HG02678 (cell line): ENCODE data around the gene POMP.
"Not testable (repeated sequence)": the region's sequence is repeated elsewhere in the genome, so short reads cannot be mapped to it uniquely, and the experiment has no call there.

Experiments used
- ATAC-seq: cut with Tn5 transposase; IDR thresholded peaks from one replicate; pipeline ENCODE4 v1.9.1; 2021; ENCODE audit warnings: mild to moderate bottlenecking, moderate library complexity; ENCODE audit not compliant: unreplicated experiment

POMP gene

DNA sequence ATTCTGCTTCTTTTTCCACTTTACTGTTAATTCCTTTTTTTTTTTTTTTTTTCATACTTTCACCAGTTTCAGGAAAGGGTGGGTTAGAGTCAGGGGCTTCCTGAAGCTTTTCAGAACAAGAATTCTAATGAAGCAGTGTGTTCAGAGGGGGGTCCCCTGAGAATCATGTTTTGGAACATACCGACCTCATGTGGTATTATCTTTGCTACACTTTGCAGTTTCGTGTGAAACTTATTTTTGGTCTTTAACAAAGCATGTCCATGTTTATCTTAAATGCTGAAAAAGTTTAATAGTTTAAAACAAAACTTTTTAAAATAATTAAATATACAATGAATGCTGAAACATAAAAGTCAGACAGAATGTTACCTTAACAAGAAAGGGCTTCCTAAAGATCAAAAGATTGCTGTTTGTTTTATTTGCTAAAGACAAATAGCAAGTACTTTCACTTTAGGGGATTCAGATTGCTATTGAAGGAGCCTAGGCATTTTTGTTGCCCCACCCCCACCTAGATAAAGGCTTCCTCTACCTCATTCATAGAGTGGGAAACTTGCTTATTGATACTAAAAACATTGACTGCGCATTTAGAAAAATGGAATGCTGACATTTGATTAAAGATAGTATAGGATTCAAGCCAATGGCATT, 21.1 kb upstream of the POMP start:
- ATAC-seq, result no peak

DNA sequence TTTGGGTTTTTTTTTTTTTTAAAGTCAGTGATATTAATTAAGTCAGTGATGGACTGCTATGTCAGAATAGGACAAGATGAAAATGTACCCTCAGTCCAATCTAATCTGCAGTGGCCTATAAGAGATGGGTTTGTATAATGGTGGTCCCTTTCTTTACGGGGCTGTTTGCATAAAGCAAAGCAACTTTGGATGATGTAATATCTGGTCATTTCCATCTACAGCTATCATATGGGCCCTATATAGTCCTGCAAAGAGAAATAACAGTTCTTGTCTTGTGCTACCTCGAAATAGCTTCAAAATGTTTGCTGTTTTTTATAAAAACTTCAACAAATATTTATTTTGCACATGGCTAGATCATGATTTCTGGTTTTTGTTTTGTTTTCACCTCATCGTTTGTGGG, 20.2 kb upstream of the POMP start:
- ATAC-seq, result no peak

DNA sequence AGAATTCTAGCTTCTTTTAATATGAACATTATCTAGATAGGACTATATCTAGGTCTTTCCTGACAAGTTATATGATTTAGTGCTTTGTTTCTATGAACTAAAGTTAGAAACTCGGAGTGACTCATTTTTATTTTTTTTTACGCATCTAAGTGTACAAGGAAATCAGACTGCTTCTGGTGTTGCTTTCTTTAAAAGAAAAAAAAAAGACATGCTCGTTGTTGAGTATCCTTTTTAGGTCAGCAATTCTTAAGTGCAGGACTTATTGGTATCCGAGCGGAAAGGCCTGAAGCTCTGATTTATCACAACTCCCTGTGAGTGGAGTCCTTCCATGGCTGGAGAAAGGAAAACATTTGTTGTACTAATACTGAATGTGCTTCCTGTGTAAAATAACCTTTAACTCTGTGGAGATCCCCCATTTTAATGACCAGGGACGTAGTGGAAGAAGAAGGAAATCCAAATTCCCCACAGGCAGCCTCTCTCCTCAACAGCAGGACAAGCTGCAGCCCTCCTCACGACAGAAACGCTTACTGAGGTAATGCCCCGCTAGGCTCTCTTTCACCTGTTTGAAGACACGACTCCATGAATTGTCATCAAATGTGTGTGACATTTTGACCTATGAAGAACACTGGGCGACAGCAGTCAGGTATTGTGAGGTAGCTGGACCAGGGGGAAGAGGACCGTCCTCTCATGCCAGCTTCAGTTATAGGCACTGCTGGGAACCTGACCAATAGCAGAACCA, 17.9 kb upstream of the POMP start:
- no peak for ATAC-seq

DNA sequence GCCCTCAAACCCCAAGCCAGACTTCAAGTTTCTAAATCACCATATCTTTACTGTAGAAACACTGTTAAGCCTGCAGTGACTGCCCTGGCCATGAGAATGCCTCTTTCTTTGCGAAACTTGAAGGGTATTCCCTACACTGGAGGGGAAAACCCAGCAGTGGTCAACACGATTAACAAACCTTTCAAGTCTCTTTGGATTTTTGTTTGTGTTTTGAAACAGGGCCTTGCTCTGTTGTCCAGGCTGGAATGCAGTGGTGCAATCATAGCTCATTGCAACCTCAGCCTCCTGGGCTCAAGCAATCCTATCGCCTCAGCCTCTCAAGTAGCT, 17.4 kb upstream of the POMP start:
- ATAC-seq, result peak; percentile 83

DNA sequence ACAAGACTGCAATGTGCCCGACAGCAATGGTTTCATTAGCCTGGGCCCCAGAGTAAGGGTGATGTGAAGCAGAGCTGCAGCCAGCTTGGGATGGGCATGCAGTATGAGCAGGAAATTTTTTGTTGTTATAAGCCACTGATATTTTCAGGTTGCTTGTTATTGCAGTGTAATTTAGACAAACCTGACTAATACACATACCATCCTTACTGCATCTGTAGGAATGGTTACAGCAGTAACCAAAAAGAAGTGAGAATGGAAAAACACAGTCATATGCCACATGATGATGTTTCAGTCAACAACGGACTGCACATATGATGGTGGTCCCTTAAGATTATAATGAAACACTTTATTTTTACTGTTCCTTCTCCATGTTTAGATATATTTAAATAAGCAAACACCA, 8.6 kb upstream of the POMP start:
- no peak for ATAC-seq

DNA sequence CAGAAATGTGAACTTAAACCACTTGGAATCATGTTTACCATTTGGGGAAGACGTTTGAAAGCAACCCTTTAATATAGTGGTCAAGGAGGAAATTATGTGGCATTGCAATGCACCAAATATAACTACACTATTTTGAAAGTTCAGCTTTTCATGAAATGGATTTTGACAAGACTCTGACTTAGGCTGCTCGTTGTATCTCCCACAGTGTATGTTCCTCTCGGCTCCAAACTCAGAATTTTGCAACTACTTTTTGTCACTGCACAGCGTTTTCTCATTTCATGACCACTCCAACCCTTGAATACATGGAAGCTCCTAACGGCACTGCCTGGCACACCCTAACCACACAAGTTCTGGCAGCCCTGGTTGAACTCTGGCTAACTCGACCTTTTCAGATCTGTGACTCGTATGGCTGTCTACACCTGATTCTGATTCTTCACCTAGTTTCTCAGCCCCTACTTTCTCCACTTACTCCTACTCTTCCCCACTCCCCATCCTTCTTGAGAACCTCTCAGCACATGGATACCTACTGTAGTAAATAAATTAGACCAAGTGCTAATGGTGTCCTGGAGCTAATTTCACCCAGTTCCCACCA, 7.0 kb upstream of the POMP start:
- ATAC-seq, result no peak

DNA sequence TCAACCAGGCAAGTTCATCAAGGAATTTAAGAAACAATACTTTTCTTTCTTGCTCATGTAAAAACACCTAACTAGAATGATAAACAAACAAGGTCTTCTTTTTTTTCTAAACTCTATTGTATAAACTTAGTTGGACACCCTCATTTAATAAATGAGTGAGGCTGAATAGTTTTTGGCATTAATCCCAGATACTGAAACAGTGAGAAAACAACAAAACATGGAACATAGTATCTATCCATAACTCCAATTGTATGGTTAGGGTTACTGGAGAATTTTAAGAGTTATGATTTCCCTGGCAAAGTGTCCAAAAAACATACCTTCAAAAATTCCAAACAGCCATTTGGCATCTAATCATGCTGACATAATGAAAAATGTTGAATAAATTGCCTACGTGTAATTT, 5.8 kb upstream of the POMP start:
- ATAC-seq, result no peak

DNA sequence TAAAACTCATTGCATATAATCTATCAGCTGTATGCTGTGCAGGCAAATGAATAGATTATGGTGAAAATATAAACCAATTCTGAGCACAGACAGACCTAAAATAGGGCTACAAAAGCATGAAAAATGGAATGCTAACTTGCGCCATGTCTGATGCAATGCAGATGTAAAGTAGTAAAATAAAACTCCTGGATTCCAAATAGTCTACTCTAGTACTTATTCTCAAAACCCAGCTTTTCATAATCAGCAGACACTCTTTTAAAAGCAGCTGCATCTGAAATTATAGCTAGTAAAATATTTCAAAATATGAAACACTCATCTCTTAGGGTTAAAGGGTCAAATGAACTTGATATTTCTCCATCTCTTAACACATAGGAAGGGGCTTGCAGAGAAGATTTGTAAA, 4.7 kb upstream of the POMP start:
- ATAC-seq, result no peak

DNA sequence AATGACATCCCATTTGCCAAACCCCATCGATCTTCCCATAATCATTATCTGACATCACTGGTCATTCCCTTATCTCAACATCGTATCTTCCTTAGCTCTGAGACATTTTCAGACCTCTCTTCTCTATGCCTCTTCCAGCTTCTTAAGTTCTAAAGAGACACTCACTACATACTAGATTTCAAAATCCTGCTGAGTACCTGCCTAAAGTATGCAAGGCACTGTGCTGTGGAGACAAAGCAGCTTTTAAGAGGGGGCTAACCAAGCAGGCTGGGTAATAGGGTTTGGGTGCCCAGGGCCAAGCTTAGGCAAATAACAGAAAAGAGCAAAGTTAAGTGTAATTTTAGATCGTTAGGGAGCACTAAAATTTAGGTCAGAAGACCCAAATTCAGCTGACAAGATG, 3.4 kb upstream of the POMP start:
- ATAC-seq, result no peak

DNA sequence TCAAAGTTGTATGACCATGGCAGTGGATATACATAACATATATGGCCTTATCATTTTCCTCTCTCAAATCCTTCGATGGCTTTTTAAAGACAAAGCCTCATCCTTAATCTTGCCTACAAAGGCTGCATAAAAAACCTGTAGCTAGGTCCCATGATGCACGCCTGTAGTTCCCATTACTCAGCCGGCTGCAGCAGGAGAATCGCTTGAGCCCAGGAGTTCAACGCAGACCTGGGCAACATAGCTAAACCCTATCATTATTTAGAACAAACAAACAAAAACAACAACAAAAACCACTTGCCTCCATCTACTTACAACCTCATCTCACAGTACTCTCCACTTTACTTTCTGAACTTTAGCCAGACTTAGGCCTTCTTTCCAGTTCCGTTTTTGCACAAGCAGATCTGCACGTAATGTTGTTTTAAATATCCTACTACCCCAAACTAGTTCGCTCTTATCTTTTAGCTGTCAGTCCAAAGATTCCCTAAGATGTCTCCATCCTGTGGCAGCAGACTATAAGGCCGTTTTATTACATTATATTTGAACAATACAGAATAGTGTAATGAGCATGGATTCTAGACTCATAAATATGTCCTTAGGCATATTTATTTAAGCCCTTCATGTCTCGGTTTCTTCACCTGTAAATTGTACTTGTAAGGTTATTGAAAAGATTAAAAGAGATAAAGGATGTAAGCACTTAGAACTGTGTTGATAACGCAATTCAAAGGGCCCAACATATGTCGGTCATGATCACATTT, 969 bp upstream of the POMP start:
- ATAC-seq, result no peak

DNA sequence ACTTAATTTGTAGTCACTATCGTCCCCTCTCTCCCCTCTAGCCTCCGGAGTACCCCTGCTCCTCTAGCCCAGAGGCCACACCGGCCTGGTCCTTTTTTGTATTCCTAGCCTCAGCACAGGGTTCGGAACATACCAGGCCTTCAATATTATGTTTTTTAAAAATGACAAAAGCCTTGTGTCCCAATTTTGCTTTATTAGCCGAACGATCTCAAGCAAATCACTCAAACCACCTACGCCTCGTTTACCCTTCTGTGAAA, 463 bp upstream of the POMP start:
- ATAC-seq, result peak; percentile 14

DNA sequence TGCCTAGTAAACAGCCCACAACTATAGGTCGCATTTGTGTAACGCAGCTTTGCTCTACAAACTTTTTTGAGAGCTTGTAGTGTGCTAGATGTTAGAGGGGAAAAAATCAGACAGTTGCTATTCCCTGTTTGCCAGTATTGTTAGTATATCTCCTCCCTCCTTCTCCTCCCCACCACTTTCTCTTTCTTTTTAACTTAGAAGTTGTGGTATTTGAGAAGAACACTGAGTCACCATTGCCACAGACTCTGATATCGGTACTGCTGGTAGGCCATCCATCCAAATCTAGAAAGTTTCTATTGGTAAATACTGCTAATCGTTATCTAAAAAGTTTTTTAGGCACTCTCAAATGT, 666 bp downstream of the POMP start:
- peak; percentile 21 for ATAC-seq

DNA sequence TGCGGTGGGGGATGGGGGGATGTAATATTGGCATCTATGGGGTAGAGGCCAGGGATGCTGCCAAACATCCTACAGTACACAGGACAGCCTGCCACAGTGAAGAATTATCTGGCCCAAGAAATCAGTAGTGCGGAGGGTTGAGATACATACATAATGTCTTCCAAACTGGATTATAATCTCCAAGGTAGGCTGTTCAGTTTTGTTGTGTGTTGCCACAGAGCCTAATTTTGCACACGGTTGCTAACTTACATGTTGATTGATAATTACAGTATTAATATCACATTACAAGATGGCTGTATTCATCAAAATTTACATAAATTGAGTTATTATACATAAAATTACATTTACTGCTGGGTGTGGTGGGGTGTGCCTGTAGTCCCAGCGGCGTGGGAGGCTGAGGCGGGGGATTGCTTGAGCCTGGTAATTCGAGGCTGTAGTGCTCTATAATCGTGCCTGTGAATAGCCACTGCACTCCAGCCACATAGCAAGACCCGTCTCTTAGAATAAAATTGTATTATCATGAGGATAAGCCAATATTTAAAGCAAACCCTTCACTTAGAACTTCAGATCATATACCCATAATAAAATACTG, 8.1 kb downstream of the POMP start:
- no peak for ATAC-seq

DNA sequence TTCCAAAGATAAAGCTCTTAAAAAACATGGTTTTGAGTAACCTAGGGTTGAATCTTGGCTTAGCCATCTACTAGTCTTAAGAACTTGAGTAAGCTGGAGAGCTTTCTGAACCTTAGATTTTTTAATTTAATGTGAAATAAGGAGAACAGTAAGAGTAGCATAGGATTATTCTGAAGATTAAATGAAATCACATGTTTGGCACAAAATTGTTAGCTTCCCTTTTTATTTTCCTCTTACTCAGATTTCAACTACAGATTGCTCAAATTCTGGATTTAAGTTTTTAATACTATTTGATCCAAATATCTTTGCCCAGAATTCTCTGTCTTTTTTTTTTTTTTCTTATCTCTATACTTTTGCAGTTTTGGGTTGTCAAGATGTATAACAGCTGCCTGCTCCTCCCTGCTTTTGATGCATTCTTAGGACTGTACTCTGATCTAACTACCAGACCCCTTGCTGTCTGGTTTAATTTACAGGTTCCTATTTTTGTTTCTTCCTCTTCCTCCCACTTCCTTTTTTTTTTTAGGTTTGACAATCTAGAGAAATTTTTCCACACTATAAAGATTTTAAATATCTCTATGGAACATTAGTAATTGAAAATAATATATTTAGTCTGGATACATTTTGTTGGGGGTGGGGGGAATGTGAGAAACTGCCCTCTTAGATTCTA, 12.3 kb downstream of the POMP start:
- ATAC-seq, result no peak

DNA sequence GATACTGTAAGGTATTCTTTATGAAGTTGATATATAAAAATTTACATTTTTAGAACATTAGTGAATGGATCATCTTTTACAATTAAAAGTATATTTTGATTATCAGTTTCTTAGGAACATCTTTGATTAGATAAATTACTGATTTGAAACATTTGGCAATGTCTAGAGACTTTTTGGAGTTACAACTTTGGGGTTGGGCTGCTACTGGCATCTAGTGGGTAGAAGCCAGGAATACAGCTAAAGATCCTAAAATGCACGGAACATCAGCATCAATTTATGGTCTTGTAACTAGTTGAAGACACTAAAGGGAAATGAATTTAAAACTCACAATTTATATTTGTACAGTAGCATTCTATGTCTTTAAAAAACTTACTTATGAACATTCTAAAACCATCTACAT, 19.9 kb downstream of the POMP start:
- ATAC-seq, result no peak

DNA sequence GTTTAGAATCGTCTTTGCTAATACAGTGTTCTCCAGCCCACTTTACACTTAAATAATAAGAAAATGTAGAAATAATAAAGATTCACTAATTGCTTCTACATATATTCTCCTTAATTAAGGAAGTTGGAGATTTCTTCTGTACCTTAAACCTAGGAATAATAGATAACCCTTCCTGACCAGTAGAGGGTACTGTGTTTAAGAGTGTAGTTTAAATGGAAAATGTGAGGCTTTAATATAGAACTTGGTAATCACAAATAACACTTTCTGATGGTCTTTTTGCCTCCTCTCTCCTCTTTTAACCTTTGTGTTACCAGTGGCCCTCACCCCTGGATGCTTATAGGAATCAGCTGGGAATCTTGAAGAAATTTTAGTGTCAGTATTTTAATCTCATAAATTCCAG, 20.7 kb downstream of the POMP start:
- ATAC-seq, result no peak

DNA sequence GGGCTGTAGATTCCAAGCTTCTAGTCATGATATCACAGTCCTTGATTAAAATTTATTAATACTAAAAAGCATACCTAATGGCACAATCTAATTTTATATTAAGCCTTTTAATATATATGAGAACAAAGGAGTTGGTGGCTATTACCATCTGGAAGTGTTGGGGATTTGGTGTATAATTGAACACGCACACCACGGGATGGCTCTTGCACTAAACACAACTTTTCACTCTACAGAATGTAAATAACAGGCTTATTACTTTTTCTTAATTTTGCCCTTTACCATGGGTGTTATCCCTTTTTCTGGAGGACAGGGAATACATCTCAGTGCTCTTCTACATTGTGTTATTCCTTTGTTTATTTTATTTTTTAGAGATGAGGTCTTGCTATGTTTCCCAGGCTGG, 21.6 kb downstream of the POMP start:
- ATAC-seq, result no peak

DNA sequence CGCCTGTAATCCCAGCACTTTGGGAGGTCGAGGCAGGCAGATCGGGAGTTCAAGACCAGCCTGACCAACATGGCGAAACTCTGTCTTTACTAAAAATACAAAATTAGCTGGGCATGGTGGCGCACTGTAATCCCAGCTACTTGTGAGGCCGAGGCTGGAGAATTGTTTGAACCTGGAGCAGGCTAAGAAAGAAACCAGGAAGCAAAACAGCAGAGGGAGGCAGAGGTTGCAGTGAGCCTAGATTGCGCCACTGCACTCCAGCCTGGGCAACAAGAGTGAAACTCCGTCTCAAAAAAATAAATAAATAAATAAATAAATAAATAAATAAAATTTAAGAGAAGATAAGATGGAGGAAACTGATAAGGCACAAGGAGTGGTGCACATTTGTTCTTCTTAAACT, 24.2 kb downstream of the POMP start:
- not testable (repeated sequence) for ATAC-seq

DNA sequence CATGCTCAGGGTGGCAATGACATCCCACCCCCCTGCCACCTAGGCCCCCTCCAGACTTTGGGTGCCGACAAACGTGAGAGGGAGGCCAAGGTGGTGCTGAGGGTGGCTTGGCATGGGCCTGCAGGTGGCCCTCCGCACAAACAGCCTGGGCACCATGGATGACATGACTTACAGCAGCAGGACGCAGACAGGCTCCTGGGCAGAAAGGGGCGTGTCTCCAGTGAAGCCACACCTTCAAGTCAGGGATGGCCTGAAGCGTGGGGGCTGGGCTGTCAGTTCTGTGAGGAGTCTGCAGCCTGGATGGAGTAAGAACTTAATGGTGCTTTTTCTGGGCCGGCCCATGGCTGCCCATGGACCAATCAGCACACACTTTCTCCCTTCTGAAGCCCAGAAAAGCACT, 25.3 kb downstream of the POMP start:
- no peak for ATAC-seq

DNA sequence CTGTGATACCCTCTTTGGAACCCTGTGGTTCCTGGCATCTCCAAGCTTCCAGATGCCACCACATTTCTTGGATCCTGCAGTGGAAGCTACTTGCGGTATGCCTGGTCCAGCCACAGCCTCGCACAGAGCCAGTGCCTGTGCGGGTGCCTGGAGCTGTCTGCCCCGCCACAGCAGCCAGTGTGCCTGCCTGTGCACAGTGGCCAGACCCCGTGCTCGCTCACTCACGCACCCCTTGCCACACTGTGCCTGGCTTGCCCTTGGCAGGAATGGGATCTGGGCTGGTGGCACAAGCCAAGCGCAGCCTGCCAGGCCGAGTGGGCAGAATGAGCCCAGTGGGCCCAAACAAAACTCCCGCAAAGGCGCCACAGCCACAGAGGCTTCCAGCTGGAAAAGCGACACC, 26.2 kb downstream of the POMP start:
- no peak for ATAC-seq

DNA sequence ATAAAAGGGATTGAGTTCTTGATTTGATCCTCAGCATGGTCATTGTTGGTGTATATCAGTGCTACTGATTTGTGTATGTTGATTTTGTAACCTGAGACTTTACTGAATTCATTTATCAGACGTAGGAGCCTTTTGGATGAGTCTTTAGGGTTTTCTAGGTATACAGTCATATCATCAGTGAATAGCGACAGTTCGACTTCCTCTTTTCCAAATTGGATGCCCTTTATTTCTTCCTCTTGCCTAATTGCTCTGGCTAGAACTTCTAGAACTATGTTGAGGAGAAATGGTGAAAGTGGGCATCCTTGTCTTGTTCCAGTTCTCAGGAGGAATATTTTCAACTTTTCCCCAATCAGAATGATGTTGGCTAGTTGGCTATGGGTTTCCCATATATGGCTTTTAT, 27.0 kb downstream of the POMP start:
- no peak for ATAC-seq
